GM12892 (cell line): ENCODE measurements around the gene SPRYD3.

Experiments used
- POLR2A ChIP-seq: IDR thresholded peaks from 2 replicates; pipeline ENCODE4 v1.6.1; 2011; ENCODE audit warnings: low read depth, low read length, control low read depth
- POLR2AphosphoS5 ChIP-seq: IDR thresholded peaks from 2 replicates; pipeline ENCODE4 v1.6.1; 2011; ENCODE audit warnings: low read depth, low read length, control low read depth
- TAF1 ChIP-seq: IDR thresholded peaks from 2 replicates; pipeline ENCODE4 v1.6.1; 2011; ENCODE audit warnings: low read depth, mild to moderate bottlenecking, control low read depth, low read length, borderline replicate concordance

- TF ChIP-seq POLR2A: no peak
- no peak for TF ChIP-seq TAF1
- TF ChIP-seq POLR2AphosphoS5: no peak
These were observed 45.1 kb upstream of the SPRYD3 start for GRCh38 chr12:53124352-53124723.
